Endothelial cell of umbilical vein (primary cell): ENCODE measurements around the gene SPATA22.

ENCODE experiments used
- EZH2 ChIP-seq: IDR thresholded peaks from 2 replicates; pipeline ENCODE4 v1.6.1; 2012; ENCODE audit warnings: borderline replicate concordance, low read depth, mild to moderate bottlenecking, moderate library complexity, low read length, inconsistent platforms; ENCODE audit not compliant: severe bottlenecking
- POLR2A ChIP-seq: IDR thresholded peaks from 2 replicates; pipeline ENCODE4 v1.6.1; 2012; ENCODE audit warnings: low read depth, mild to moderate bottlenecking, control low read depth, low read length

DNA sequence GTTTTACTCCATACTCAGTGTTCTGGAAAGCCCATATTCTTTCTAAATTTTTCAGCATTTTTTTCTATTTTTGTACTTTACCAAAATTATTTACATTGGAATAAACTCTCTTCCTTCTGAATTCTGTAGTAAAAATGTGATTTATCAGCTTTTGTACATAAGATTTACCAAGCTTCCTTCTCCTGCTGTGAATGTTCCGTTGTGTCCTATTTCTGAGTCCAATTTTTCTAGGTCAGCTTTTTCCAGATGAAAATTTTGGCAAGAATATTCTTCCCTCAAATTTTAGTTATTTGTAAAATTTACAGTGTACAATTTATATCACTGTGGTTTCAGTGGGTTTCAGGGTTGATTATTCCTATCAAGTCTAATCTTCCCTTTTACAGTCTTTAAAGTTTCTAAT, 31.7 kb upstream of the SPATA22 start:
- TF ChIP-seq EZH2 (no peak), POLR2A (no peak)
